ENCODE measurements around the gene ZDHHC8. TPM values are rescaled to one million over a fixed set of nuclear protein-coding genes. Genes with fewer than 3 reads are reported as not detected.

ZDHHC8 gene
- total RNA-seq, 1 donor from 2014 or later: 108 TPM

- DNase-seq (ENCODE audit: extremely low spot score, unreplicated experiment): no peak
- peaks cover 18% of the 10 kb centered on the region for H3K36me3 Mint-ChIP-seq (ENCODE audit: unreplicated experiment)
- no peak for TF ChIP-seq CTCF (IDR thresholded peaks at IDR 0.05)
- H3K4me3 Mint-ChIP-seq (ENCODE audit: unreplicated experiment): peak overlapping the region; percentile 84
- H3K4me1 Mint-ChIP-seq (ENCODE audit: unreplicated experiment): peaks cover 17% of the 10 kb centered on the region
- no peaks in the 10 kb centered on the region for H3K27me3 Mint-ChIP-seq (ENCODE audit: unreplicated experiment)
- H3K27ac Mint-ChIP-seq (ENCODE audit: unreplicated experiment): peak overlapping the region; percentile 75
- no peaks in the 10 kb centered on the region for H3K9me3 Mint-ChIP-seq (ENCODE audit: unreplicated experiment)
These were observed 13.1 kb upstream of the ZDHHC8 start for GRCh38 chr22:20118300-20119020.

- no peak overlapping the region for H3K4me3 Mint-ChIP-seq (ENCODE audit: unreplicated experiment)
- H3K27ac Mint-ChIP-seq (ENCODE audit: unreplicated experiment): no peak overlapping the region
- TF ChIP-seq CTCF (IDR thresholded peaks at IDR 0.05): no peak
These were observed 9.7 kb upstream of the ZDHHC8 start for GRCh38 chr22:20121856-20122415.

GRCh38 chr22:20123366-20124082 lies 8.1 kb upstream of the ZDHHC8 start:
- DNase-seq (ENCODE audit: extremely low spot score, unreplicated experiment): no peak
- Mint-ChIP-seq H3K4me3 (ENCODE audit: unreplicated experiment) (no peak overlapping the region), H3K36me3 (ENCODE audit: unreplicated experiment) (peaks cover 26% of the 10 kb centered on the region), H3K4me1 (ENCODE audit: unreplicated experiment) (peaks cover 7% of the 10 kb centered on the region), H3K9me3 (ENCODE audit: unreplicated experiment) (no peaks in the 10 kb centered on the region), H3K27ac (ENCODE audit: unreplicated experiment) (no peak overlapping the region), H3K27me3 (ENCODE audit: unreplicated experiment) (no peaks in the 10 kb centered on the region)
- TF ChIP-seq CTCF (IDR thresholded peaks at IDR 0.05): no peak

More at GRCh38 chr22:20121856-20122415, 9.7 kb upstream of the ZDHHC8 start:
- Mint-ChIP-seq H3K36me3 (ENCODE audit: unreplicated experiment) (peaks cover 21% of the 10 kb centered on the region), H3K4me1 (ENCODE audit: unreplicated experiment) (peaks cover 13% of the 10 kb centered on the region), H3K27me3 (ENCODE audit: unreplicated experiment) (no peaks in the 10 kb centered on the region), H3K9me3 (ENCODE audit: unreplicated experiment) (no peaks in the 10 kb centered on the region)
- DNase-seq (ENCODE audit: extremely low spot score, unreplicated experiment): no peak

- no peak overlapping the region for H3K4me3 Mint-ChIP-seq (ENCODE audit: unreplicated experiment)
- H3K36me3 Mint-ChIP-seq (ENCODE audit: unreplicated experiment): peaks cover 24% of the 10 kb centered on the region
- DNase-seq (ENCODE audit: extremely low spot score, unreplicated experiment): no peak
- H3K27ac Mint-ChIP-seq (ENCODE audit: unreplicated experiment): no peak overlapping the region
- H3K9me3 Mint-ChIP-seq (ENCODE audit: unreplicated experiment): no peaks in the 10 kb centered on the region
- TF ChIP-seq CTCF (IDR thresholded peaks at IDR 0.05): no peak
- peaks cover 2% of the 10 kb centered on the region for H3K4me1 Mint-ChIP-seq (ENCODE audit: unreplicated experiment)
- no peaks in the 10 kb centered on the region for H3K27me3 Mint-ChIP-seq (ENCODE audit: unreplicated experiment)
These were observed 7.4 kb upstream of the ZDHHC8 start for GRCh38 chr22:20124083-20124787.
